ENCODE data around the gene AKAP13. TPM values are rescaled to one million over a fixed set of nuclear protein-coding genes. Genes with fewer than 3 reads are reported as not detected.
A peak's percentile ranks its signal among the peaks of the same experiment; 100 is the strongest.
"Not testable (repeated sequence)": the region's sequence is repeated elsewhere in the genome, so short reads cannot be mapped to it uniquely, and the experiment has no call there.

Gene AKAP13
- total RNA-seq, 1 donor from 2014 or later: 443 TPM

DNA sequence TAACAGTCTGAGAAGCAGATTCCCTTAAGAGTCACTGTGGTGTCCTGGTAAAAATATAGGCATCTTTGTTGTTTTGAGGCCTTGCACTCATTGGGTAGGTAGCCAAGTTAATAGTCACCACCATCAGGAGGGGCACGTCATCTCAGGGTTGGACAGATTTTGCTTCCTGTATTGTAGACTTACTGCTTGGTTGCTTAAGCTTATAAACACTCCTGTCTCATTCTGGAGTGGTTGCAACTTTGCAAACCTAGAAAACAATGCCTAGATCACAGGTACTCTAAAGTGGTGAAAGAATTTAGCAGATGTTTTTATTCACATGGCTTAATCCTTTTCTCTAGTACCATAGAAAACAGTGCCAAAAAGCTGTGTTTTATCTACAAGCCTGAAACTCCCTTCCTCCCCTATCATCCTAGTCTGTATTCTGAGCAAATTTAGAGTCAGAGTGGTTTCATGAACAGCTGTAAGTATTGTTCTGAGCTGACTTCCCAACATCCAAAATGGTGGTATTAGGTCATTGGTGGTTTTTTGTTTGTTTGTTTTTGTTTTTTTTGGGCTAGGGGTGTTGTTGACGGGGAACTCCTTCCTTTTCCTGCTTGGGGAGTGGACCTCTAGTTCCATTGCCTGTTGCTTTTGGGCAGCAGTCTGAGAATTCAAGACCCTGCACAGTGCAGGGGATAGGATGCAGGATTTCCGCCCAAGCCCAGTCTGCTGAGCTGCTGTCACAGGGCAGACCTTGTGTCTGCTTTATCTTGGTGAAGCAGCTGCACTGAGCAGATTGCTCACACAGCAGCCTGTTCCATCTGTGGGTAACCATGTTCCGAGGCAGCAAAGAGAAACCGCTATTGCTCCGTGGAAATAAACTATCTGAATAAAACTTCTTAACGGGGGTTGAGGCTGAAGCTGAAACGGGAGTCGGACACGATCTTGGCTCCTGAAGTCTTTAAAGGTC, 202.0 kb downstream of the AKAP13 start:
- intact Hi-C loops (cut with DNase I): no loop called here
- no peak for DNase-seq

DNA sequence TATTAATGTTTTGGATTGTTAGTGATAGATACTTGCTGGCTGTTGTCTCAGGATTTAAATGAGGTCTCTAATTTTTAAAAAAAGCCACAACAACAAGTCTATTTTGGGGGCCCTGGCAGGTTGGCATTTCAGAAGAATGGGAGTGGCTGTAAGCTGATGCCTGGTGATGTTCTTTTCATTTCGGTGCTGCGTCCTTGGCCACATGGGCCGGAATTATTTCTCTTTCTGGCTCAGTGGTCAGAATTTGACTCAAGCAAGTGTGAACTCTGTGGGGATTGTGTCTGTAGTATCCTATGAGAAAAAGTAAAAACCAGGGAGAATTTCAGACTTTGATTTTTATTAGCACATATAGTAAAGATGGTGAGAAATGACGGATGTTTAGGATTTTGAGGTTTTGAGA, 203.0 kb downstream of the AKAP13 start:
- H3K27ac ChIP-seq: peak overlapping the region; percentile 89
- ATAC-seq (no peak), DNase-seq (no peak)
- peaks cover 55% of the 10 kb centered on the region for H3K36me3 ChIP-seq
- peaks cover 96% of the 10 kb centered on the region for H3K4me1 ChIP-seq
- no peaks in the 10 kb centered on the region for H3K9me3 ChIP-seq
- H3K4me3 ChIP-seq: peak overlapping the region; percentile 57
- no peaks in the 10 kb centered on the region for H3K27me3 ChIP-seq (ENCODE audit: low read depth)
- intact Hi-C loops (cut with DNase I): no loop called here
- TF ChIP-seq, protein P1, sequence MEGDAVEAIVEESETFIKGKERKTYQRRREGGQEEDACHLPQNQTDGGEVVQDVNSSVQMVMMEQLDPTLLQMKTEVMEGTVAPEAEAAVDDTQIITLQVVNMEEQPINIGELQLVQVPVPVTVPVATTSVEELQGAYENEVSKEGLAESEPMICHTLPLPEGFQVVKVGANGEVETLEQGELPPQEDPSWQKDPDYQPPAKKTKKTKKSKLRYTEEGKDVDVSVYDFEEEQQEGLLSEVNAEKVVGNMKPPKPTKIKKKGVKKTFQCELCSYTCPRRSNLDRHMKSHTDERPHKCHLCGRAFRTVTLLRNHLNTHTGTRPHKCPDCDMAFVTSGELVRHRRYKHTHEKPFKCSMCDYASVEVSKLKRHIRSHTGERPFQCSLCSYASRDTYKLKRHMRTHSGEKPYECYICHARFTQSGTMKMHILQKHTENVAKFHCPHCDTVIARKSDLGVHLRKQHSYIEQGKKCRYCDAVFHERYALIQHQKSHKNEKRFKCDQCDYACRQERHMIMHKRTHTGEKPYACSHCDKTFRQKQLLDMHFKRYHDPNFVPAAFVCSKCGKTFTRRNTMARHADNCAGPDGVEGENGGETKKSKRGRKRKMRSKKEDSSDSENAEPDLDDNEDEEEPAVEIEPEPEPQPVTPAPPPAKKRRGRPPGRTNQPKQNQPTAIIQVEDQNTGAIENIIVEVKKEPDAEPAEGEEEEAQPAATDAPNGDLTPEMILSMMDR (IDR thresholded peaks at IDR 0.05): no peak

More for the DNA sequence above, 202.0 kb downstream of the AKAP13 start:
- peak overlapping the region; percentile 57 for H3K4me3 ChIP-seq
- H3K36me3 ChIP-seq: peaks cover 59% of the 10 kb centered on the region
- TF ChIP-seq, protein P1 (IDR thresholded peaks at IDR 0.05): no peak
- H3K27ac ChIP-seq: peak overlapping the region; percentile 89
- H3K27me3 ChIP-seq (ENCODE audit: low read depth): no peaks in the 10 kb centered on the region
- H3K4me1 ChIP-seq: peaks cover 97% of the 10 kb centered on the region
- no peaks in the 10 kb centered on the region for H3K9me3 ChIP-seq
- peak; percentile 57 to 67 for ATAC-seq

DNA sequence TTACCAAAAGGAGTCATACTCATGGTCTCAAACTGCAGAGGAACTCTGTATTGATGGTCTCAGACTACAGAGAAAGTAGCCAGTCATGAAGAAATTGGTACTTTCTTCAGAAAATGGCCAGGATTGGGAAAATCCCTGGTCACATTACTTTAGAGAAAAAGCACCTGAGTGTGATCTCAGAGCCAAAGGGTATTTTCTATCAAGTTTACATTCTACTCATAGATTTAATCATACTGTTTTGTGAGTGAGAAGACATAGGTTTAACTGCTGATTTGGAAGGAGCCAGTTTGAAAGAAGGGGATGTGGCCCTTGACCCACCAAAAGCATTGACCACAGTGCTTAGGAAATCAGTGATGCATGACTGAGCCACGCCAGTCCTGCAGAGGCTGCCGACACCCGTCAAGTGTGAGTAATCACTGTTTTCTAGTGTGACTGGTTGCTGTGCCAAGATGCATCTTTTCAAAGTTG, 203.6 kb downstream of the AKAP13 start:
- H3K27me3 ChIP-seq (ENCODE audit: low read depth): no peaks in the 10 kb centered on the region
- H3K27ac ChIP-seq: peak overlapping the region; percentile 89
- TF ChIP-seq, protein P1 (IDR thresholded peaks at IDR 0.05): no peak
- H3K36me3 ChIP-seq: peaks cover 61% of the 10 kb centered on the region
- peaks cover 96% of the 10 kb centered on the region for H3K4me1 ChIP-seq
- ATAC-seq (peak; percentile 18 to 25), DNase-seq (peak; percentile 72)
- peak overlapping the region; percentile 57 for H3K4me3 ChIP-seq
- H3K9me3 ChIP-seq: no peaks in the 10 kb centered on the region
- intact Hi-C loops (cut with DNase I): no loop called here

DNA sequence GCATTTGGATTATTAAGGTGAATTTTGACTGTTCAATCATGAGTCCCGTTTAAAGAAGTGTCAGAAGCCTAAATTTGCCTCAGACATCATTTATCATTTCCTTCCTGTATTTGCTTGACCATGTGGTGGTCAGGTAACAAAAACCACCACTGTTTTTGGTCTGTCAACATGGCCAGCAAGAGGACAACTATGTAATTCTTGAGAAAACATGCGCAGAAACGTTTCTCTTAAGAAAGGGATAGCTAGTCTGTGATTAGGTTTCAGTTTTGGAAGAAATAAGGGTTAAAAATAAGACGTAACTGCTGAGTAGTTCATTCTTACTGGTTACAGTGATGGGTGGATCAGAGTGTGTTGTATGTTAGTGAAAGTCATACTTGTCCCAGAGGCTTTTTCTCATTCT, 204.5 kb downstream of the AKAP13 start:
- Histone ChIP-seq H3K4me3 (peak overlapping the region; percentile 57), H3K9me3 (no peaks in the 10 kb centered on the region), H3K27ac (peak overlapping the region; percentile 89), H3K4me1 (peaks cover 96% of the 10 kb centered on the region), H3K27me3 (ENCODE audit: low read depth) (no peaks in the 10 kb centered on the region), H3K36me3 (peaks cover 57% of the 10 kb centered on the region)
- intact Hi-C loops (cut with DNase I): no loop called here
- DNase-seq (no peak), ATAC-seq (no peak)
- TF ChIP-seq, protein P1 (IDR thresholded peaks at IDR 0.05): no peak

DNA sequence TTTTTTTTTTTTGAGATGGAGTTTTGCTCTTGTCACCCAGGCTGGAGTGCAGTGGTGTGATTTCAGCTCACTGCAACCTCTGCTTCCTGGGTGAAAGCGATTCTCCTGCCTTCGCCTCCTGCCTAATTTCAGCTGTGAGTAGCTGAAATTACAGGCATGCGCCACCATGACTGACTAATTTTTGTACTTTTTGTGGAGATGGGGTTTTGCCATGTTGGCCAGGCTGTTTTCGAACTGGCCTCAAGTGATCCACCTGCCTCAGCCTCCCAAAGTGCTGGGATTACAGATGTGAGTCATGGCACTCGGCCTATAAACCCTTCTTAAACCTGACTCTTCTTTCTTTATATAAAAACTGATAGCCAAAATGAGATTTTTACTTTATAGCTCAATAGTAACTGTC, 205.8 kb downstream of the AKAP13 start:
- H3K27me3 ChIP-seq (ENCODE audit: low read depth); ATAC-seq; intact Hi-C loops (cut with DNase I); H3K9me3 ChIP-seq; DNase-seq; H3K4me3 ChIP-seq: not testable (repeated sequence)
- H3K4me1 ChIP-seq: peaks cover 96% of the 10 kb centered on the region
- H3K36me3 ChIP-seq: peaks cover 45% of the 10 kb centered on the region
- peak overlapping the region; percentile 4 for H3K27ac ChIP-seq
